NCI-H187 treated with DMSO at 0.1 percent for 48 hours (cell line): ENCODE data around the gene PRCD.
"Not testable (repeated sequence)": the region's sequence is repeated elsewhere in the genome, so short reads cannot be mapped to it uniquely, and the experiment has no call there.

ENCODE experiments used
- DNase-seq: peaks from one replicate; lab custom pipeline; 2025; lab: John Stamatoyannopoulos, UW

Gene PRCD

DNA sequence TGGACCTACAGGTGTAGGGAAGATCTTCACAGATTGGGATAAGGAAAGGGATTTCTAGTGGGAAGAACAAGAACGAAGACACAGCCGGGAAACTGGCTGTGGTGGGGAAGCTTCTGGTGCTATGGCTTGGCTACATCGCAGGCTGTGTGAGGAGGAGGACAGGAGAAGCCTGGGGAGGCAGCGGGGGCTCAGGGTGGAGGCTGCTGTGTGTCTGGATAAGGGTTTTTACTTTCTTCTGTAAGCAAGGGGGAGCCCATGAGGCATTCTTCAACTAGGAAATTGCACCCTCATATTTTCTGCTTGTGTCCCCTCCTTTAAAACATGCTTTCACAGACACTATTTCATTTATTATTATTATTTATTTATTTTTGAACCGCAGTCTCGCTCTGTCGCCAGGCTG, 35.7 kb upstream of the PRCD start:
- no peak for DNase-seq

DNA sequence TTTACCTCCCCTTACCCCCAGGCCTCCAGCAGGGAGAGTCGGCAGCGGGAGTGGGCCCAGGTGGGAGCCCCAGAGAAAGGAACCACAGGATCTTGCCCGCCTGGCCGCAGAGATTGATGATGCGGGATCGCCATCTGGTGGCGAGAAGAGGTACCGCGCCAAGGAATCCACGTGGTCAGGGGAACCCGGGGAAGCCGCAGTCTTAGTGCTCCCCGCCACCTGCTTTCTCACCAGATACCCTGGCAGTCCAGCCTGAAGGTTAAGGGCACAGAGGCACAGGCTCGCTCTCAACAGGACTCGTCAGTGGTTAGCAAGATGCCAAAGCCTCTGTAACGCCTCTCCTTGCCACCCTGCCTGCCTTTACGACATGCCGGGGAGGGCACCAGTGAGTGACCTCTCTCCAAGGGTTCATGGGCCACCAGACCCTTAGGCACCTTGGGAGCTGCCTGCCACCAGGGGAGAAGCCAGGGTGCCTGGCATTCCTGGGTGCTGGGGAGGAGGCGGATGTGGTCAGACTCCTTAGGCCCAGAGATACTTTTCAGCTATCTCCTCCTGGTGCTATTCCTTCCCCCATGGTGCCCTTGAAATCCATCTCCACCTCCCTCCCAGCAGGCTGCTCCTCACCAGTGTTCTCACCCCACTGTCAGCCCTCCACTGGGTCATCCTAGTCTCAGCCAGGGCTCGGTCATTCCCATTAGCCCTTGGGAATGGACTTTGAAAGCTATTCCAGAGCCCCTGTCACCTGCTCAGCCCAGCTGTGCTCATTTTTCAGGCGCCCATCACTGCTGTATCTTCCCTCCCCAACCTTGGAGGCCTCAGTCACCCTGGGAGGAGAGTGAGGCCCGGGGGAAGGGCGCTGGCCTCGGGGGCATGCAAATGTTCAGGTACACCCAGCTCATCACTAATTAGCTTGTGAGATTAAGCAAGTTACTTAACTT, 33.2 kb upstream of the PRCD start:
- no peak for DNase-seq

DNA sequence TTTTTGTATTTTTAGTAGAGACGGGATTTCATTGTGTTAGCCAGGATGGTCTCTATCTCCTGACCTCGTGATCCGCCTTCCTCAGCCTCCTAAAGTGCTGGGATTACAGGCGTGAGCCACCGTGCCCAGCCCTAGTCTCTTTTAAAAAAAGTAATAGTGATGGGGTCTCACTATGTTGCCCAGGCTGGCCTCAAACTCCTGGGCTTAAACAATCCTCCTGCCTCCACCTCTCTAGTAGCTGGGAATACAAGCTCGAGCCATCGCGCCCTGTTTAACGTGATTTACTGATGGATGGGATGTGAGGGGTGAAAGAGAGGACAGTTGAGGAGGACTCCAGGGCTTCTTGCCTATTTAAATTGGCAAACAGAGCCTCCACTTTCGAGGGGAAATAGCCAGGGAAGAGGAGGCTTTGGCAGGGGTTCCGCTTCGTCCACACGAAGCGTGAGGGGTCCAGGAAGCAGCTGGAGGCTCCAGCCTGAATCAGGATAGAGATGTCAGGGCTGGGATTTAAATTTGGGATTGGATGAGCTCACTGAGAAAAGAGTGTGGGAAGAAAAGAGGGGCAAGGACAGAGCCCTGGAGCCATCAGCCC, 31.3 kb upstream of the PRCD start:
- DNase-seq: not testable (repeated sequence)

DNA sequence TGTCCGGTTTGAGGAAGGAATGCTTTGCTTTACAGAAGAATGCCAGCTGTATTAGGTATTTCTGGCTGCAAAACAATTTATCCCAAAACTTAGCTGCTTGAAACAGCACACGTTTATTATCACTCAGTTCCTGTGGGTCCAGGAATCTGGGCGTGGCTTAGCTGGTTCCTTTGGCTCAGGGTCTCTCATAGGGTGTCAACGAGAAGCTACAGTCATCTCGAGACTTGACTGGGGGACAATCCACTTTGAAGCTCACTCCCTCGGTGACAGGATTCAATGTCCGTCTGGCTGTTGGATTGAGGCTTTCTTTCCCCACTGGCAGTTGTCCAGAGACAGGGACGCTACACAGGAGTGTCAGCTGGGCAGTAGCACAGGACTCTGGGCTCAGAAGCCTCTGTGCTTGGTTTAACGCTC, 29.0 kb upstream of the PRCD start:
- no peak for DNase-seq

DNA sequence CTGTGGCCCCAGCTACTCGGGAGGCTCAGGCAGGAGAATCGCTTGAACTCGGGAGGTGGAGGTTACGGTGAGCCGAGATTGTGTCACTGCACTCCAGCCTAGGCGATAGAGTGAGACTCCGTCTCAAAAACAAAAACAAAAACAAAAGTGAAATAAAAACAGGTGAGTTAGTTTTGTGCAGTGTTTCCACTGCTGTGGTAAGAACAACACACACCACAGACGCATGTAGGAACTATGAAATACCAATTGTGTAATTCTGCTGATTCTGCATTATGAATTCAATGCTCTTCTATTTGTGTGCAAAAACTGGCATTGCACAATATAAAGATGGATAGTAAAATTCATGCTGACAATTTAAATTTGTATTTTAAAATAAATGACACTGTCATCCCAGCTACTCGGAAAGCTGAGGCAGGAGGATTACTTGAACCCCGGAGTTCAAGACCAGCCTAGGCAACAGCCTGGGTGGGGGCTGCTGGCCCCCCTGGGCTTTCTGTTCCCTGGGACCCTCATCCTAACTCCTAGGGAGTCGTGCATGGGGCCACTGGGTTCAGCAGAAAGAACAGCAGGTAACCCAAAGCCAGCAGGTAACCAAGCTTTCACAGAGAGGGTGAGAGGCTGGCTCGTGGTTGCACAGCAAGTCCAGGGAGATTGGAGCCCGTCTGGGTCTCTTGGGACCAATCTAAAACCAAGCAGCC, 28.0 kb upstream of the PRCD start:
- no peak for DNase-seq

DNA sequence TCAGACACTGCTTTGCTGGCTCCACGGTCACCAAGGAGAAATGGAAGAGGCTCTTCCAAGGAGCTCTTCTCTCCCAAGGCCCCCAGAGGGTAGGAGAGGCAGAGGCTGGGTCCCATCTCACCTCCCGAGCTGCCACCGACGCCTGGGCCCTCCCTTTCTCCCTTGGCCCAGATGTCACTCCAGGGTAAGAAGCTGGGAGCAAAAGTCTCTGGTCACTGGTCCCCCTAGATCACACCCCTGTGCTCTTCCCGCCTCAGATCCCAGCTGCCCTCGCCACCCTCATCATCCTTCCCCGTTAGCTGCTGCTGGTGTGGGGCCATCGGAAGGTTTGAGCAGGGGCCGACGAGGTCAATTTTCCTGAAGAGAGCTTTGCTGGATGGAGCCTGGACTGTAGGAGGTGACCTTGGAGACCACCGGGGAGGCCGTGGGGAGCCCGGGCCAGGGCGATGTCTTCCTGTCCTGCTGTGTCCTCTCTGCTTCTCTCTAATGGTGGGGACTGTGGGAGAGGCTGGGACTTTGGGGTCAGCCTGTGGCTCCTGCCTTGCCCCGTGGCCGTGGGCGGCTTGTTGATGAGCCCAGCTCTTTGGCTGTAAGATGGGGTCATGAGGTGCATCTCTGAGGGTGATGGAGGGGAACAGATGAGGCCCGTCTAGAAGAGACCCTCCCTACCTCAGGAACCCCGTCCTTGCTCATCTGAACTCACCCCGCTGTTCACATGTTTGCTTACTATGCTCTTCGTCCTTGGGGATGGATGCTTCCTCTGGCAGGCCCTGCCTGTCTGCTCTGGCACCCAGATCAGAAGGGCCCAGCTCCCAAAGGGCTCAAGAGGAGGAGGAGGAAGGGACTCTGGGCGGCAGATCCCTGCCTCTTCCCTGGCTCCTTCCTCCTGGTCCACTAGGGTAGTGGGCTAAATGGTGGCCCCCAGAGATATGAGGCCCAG, 27.2 kb upstream of the PRCD start:
- no peak for DNase-seq

DNA sequence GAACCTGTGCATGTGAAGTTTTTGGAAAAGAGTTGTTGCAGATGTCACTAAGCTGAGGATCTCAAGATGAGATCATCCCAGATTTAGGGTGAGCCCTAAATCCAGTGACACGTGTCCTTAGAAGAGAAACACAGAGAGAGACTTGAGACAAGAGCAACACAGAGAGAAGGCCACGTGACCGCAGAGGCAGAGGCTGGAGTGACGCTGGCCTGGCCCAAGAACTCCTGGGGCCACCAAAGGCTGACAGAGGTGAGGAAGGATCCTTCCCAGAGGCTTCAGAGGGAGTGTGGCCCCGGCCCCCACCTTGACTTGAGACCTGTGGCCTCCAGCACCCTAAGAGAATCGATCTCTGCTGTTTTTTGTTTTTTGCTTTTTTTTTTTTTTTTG, 26.5 kb upstream of the PRCD start:
- DNase-seq: no peak

DNA sequence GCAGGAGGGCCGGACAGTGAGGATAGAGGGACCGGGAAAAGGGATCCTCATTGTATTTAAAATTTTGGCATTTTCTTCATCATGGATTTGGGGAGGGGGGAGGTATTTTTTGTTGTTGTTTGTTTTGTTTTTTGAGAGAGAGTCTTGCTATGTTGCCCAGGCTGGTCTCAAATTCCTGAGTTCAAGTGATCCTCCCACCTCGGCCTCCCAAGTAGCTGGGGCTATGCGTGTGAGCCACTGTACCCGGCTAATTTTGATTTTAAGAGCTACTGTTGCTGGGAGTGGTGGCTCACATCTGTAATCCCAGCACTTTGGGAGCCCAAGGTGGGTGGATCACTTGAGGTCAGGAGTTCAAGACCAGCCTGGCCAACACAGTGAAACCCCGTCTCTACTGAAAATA, 25.5 kb upstream of the PRCD start:
- not testable (repeated sequence) for DNase-seq

DNA sequence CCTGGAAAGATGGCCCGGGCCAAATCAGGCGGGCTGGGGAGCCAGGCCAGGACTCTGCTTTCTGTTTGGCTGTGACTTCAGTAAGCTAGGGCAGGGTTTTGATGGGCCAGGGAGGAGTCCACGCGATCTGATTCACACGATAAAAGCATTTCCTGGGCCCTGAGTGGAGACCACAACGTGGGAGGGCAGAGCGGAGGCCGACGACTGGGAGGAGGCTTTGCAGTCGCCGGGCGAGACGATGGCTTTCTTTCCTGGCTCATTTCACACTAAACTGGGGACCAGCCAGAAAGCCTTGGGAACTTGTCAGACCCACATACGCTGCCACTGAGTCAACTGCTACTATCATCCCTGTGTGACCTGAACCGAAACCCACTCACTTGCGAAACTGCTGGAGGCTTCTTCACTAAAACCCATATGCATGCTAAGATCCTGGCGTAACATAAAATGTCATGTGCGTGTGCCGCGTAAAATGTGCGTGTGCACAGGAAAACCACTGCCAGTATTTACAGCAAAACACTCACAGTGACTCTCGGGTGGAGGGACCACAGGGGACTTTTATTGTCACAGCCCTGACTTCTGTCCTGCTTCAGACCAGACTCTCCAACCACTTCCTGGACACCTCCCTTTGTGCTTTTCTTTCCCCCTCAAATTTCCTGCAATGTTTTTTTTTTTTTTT, 24.4 kb upstream of the PRCD start:
- no peak for DNase-seq

DNA sequence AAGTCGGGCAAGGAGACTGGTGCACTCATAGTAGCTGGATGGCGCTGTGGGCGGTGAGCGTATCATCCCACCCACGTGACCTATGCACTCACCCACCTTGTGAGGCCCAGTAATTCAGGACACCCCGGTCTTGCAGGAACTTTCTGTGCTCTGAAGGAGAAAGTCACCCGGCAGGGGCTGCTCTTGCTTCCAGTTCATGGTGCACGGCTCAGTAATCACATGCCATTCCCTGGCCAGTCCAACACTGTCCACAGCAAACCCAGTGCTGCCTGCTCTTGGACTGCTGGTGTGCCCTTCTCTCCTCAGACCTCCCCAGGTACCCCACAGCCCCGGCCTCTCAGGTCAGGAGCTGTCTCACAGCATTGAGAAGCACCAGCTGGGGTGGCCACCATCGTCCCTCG, 22.2 kb upstream of the PRCD start:
- DNase-seq: no peak

DNA sequence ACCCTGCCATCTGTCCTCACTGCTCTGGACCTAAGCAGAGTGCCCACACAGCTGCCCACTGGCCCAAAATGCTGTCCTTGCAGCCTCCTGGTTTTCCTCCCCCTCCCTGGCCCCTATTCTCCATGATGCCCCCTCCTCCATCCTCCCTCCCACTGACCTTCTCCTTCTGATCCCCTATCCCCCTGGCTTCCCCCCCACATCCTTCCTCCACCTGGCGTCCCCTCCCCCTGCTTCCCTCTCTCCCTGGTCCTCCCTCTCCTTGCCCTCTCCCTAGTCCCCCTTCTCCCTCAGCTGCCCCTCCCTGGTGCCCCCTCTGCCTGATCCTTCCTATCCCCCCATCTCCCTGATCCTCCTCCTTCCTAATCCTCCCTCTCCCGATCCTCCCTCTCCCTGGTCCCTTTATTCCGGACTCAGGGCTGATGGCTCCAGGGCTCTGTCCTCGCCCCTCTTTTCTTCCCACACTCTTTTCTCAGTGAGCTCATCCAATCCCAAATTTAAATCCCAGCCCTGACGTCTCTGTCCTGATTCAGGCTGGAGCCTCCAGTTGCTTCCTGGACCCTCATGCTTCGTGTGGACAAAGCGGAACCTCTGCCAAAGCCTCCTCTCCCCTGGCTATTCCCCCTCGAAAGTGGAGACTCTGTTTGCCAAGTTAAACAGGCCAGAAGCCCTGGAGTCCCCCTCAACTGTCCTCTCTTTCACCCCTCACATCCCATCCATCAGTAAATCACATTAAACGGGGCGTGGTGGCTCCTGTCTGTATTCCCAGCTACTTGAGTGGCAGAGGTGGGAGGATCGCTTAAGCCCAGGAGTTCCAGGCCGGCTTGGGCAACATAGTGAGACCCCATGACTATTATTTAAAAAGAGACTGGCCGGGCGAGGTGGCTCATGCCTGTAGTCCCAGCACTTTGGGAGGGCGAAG, 20.5 kb upstream of the PRCD start:
- DNase-seq: no peak

DNA sequence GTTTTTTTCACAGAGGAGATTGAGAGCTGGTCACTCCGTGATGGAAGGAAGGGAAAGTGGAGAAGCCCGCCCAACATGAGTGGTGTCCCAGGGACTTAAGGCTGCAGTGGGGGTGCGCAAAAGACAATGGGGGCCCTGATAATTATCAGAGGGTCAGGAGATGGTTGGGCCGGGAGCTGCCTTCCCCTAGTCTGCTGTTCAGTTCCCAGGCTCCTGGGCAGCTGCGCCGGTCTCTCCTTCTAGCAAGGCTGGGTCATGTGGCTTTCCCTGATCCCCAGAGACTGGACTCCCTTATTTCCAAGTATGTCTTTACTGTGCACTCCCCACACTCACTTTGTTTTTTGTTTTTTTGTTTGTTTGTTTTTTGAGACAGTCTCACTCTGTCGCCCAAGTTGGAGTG, 18.6 kb upstream of the PRCD start:
- DNase-seq: no peak

DNA sequence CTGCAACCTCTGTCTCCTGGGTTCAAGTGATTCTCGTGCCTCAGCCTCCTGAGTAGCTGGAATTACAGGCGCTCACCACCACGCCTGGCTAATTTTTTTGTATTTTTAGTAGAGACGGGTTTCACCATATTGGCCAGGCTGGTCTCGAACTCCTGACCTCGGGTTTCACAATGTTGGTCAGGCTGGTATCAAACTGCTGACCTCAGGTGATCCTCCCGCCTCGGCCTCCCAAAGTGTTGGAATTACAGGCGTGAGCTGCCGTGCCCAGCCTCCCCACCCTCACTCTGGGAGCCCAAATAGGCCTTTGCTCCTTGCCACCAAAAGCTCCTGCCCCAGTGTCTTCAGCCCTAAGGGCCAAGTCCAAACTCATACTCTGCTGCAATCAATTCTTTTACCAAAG, 18.2 kb upstream of the PRCD start:
- DNase-seq: not testable (repeated sequence)

DNA sequence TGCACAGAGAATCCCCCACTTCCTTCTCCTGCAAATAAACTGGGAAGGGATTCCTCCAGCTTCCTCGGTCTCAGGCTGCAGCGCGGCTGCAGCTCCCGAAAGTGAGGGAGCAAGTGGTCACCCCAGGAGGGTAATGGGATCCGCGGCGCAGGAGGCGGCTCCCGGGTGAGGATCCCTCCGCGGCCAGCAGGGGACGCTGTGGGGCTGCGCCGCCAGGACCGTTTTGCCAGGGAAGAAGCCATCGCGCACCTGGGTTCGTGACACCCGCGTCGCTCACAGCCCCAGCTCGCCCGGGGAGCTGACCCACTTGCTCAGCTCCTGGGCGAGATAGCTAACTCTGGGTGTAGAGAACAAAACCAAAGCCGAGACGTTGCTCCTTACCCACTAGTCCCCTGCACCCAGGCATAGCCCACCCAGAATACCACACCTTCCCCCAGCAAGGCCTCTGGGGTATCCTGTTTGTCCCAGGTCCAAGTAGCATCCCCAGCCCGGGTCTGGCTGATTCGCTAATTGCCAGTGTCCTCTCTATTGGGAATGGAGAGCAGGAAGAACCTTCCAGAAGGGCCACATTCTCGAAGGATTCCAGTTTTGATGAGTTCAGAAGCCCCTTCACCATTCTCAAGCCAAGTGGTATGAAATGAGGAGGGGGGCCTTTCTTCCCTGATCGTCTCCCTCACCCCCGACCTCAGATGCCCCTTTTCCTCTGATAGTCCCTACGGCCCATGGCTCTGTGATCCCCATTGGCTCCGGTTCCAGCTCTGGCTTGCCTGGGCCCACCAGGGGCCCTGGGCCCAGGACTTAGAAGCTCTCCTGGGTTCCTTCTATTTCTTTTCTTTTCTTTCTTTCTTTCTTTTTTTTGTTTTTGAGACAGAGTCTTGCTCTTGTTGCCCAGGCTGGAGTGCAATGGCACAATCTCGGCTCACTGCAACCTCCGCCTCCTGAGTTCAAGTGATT, 16.5 kb upstream of the PRCD start:
- no peak for DNase-seq

DNA sequence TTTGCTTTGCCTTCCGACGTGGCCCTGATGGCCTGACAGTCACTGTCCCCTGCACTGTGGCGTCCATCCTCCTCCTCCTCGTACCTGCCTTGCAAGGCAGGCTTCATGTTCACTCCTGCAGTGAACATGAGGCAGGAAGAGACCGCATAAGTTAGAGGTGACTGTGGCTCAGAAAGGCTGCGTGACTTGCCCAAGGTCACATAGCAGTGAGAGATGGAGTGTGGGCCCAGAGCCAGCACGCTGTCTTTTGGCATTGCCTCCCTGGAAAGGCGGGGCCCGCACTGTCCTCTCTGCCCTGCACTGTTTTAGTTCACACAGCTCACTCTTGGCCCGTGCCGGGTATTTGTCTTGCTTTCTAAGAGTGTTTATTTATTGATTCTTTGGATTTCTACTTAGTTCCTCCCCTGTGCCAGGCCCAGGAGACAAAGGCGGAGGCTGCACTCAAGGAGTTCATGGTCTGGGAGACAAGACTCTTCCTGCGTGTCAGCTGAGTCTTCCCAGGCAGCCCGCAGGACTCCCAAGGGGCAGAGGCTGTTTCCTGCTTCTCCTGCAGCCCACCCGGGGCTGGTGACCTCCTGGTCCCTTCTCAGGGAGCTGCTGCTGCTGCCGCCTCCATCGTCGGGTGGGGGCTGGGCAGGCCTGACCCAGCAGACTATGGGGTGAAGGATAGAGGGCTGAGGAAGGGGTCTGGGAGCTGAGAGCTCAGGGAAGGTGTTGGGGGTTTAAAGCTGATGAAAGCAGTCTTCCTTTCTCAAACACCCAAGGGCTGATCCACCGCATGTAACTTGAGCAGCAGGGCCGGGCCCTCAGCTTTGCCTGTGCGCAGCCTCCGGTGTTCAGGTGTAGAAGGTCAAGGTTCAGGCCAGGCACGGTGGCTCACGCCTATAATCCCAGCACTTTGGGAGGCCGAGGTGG, 15.0 kb upstream of the PRCD start:
- no peak for DNase-seq

DNA sequence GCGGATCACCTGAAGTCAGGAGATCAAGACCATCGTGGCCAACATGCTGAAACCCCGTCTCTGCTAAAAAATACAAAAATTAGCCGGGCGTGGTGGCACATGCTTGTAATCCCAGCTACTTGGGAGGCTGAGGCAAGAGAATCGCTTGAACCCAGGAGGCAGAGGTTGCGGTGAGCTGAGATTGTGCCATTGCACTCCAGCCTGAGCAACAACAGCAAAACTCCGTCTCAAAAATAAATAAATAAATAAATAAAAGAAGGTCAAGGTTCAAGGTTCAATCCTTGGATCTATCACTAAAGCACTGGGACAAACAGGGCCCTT, 14.4 kb upstream of the PRCD start:
- DNase-seq: not testable (repeated sequence)

DNA sequence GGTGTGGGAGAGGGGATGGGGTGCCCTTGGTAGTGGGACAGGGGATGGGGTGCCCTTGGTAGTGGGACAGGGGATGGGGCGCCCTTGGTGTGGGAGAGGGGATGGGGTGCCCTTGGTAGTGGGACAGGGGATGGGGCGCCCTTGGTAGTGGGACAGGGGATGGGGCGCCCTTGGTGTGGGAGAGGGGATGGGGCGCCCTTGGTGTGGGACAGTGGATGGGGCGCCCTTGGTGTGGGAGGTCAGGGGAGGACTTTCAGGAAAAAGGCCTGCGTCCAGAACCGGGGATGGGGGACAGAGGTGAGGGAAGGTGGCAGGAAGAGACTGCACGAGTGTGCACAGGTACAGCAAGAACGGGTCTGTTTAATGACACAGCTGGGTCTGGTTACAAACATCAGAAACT, 12.8 kb upstream of the PRCD start:
- not testable (repeated sequence) for DNase-seq
